ENCODE results near the gene PNCK. TPM values are rescaled to one million over a fixed set of nuclear protein-coding genes. Genes with fewer than 3 reads are reported as not detected.

The PNCK gene
- total and polyA plus RNA-seq, 2 experiments from 2014 or later = 3.5 to 11.9 TPM

DNA sequence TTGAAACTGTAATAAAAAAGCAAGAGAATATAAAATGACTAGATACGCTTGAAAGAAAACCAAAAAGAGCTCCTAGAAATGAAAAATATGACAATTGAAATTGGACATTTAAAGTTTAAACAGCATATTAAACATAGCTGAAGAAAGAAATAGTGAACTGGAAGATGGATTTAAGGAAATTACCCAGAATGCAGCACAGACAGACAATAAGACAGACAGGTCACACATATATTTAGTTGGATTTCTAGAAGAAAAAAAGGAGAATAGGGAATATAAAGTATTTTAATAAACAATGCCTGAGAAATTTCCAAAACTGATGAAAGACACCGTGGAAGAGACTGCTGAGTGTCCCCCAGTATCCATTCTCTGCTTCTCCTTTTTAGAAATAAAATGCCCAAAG is 20.1 kb downstream of the PNCK start:
- H3K4me3 ChIP-seq = no peak overlapping the region
- Mint-ChIP-seq H3K4me3 (no peak overlapping the region), H3K27me3 (ENCODE audit: insufficient read depth, low read depth, poor library complexity) (peaks cover 14% of the 10 kb centered on the region), H3K4me1 (peaks cover 3% of the 10 kb centered on the region; the same call in 2 of the 3 replicates), H3K36me3 (ENCODE audit: low read depth) (no peaks in the 10 kb centered on the region), H3K9me3 (peaks cover 3% of the 10 kb centered on the region; the same call in 2 of the 3 replicates), H3K27ac (no peak overlapping the region)
- H2AFZ ChIP-seq = no peak overlapping the region
- ATAC-seq = no peak
- no peak for DNase-seq (ENCODE audit: low spot score)
- no peaks in the 10 kb centered on the region for H3K9me2 ChIP-seq (ENCODE audit: insufficient read depth)
- H4K20me1 ChIP-seq (replicated peaks; ENCODE audit: insufficient read depth) = no peaks in the 10 kb centered on the region
- no peak overlapping the region for H3K27ac ChIP-seq (ENCODE audit: low read depth)
- peaks cover 10% of the 10 kb centered on the region for H3K27me3 ChIP-seq (ENCODE audit: insufficient read depth)
- TF ChIP-seq ZNF331 (CRISPR knock-in tag; IDR thresholded peaks at IDR 0.05; ENCODE audit: low read depth) (no peak), NANOG (IDR thresholded peaks at IDR 0.05; ENCODE audit: borderline replicate concordance) (no peak), EZH2phosphoT487 (IDR thresholded peaks at IDR 0.05; ENCODE audit: unreplicated experiment) (no peak), JUNB (IDR thresholded peaks at IDR 0.05; ENCODE audit: unreplicated experiment) (no peak), ZNF114 (CRISPR knock-in tag; IDR thresholded peaks at IDR 0.05) (no peak), CTCF (conservative IDR thresholded peaks at IDR 0.05; ENCODE audit: low read depth in 2 of 2) (no peak), STAT1 (IDR thresholded peaks at IDR 0.05; ENCODE audit: unreplicated experiment) (no peak), EZH2 (IDR thresholded peaks at IDR 0.05; ENCODE audit: low read depth, unreplicated experiment) (no peak), POLR2AphosphoS5 (IDR thresholded peaks at IDR 0.05; ENCODE audit: low read depth) (no peak), CREB1 (CRISPR knock-in tag; IDR thresholded peaks at IDR 0.05; ENCODE audit: low read depth) (no peak), ZNF462 (CRISPR knock-in tag; IDR thresholded peaks at IDR 0.05) (no peak)
- TF ChIP-seq, protein P1, sequence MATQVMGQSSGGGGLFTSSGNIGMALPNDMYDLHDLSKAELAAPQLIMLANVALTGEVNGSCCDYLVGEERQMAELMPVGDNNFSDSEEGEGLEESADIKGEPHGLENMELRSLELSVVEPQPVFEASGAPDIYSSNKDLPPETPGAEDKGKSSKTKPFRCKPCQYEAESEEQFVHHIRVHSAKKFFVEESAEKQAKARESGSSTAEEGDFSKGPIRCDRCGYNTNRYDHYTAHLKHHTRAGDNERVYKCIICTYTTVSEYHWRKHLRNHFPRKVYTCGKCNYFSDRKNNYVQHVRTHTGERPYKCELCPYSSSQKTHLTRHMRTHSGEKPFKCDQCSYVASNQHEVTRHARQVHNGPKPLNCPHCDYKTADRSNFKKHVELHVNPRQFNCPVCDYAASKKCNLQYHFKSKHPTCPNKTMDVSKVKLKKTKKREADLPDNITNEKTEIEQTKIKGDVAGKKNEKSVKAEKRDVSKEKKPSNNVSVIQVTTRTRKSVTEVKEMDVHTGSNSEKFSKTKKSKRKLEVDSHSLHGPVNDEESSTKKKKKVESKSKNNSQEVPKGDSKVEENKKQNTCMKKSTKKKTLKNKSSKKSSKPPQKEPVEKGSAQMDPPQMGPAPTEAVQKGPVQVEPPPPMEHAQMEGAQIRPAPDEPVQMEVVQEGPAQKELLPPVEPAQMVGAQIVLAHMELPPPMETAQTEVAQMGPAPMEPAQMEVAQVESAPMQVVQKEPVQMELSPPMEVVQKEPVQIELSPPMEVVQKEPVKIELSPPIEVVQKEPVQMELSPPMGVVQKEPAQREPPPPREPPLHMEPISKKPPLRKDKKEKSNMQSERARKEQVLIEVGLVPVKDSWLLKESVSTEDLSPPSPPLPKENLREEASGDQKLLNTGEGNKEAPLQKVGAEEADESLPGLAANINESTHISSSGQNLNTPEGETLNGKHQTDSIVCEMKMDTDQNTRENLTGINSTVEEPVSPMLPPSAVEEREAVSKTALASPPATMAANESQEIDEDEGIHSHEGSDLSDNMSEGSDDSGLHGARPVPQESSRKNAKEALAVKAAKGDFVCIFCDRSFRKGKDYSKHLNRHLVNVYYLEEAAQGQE (IDR thresholded peaks at IDR 0.05; ENCODE audit: unreplicated experiment) = no peak
- TF ChIP-seq, protein P2, sequence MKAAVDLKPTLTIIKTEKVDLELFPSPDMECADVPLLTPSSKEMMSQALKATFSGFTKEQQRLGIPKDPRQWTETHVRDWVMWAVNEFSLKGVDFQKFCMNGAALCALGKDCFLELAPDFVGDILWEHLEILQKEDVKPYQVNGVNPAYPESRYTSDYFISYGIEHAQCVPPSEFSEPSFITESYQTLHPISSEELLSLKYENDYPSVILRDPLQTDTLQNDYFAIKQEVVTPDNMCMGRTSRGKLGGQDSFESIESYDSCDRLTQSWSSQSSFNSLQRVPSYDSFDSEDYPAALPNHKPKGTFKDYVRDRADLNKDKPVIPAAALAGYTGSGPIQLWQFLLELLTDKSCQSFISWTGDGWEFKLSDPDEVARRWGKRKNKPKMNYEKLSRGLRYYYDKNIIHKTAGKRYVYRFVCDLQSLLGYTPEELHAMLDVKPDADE (IDR thresholded peaks at IDR 0.05) = no peak
- H3K79me2 ChIP-seq (replicated peaks; ENCODE audit: insufficient read depth) = no peaks in the 10 kb centered on the region
- no peaks in the 10 kb centered on the region for H3K4me1 ChIP-seq (ENCODE audit: insufficient read depth)
- H3K4me2 ChIP-seq = no peak overlapping the region
- no peaks in the 10 kb centered on the region for H3K36me3 ChIP-seq (ENCODE audit: insufficient read depth)
- no peaks in the 10 kb centered on the region for H3F3A ChIP-seq (replicated peaks; ENCODE audit: low read depth)

All from GM23338 (cell line).